HEK293T (cell line): Measurements from ENCODE around the gene ZDHHC17.
A peak's percentile ranks its signal among the peaks of the same experiment; 100 is the strongest.

ENCODE experiments used
- CTCF ChIA-PET: fragments of 350-600 bp; formaldehyde crosslinking; extraction: SDS; loops from one replicate; lab custom pipeline; 2021; ENCODE audit warnings: antibody characterized with exemption, inconsistent platforms; lab: Yijun Ruan, JAX
- POLR2A ChIA-PET: fragments of 350-600 bp; formaldehyde crosslinking; extraction: SDS; loops from one replicate; lab custom pipeline; 2020; ENCODE audit warnings: antibody characterized with exemption, inconsistent platforms; lab: Yijun Ruan, JAX
- DNase-seq: peaks from one replicate; pipeline ENCODE4 v3.0.0; 2012; ENCODE audit warnings: mixed read lengths; ENCODE audit errors: extremely low spot score
- ARNT ChIP-seq: fragments of 450-650 bp; IDR thresholded peaks from 2 replicates; pipeline ENCODE4 v1.6.1; 2017; ENCODE audit warnings: mild to moderate bottlenecking
- BHLHE40 ChIP-seq: fragments of 450-650 bp; IDR thresholded peaks from 2 replicates; pipeline ENCODE4 v1.6.1; 2016; ENCODE audit warnings: mild to moderate bottlenecking, moderate library complexity, borderline replicate concordance
- CTBP1 ChIP-seq: fragments of 450-650 bp; IDR thresholded peaks from 2 replicates; pipeline ENCODE4 v1.6.1; 2016; ENCODE audit warnings: borderline replicate concordance
- ELF4 ChIP-seq: fragments of 450-650 bp; IDR thresholded peaks from 2 replicates; pipeline ENCODE4 v1.6.1; 2017; ENCODE audit warnings: antibody characterized with exemption
- FOXA1 ChIP-seq: fragments of 450-650 bp; IDR thresholded peaks from 2 replicates; pipeline ENCODE4 v1.6.1; 2016; ENCODE audit warnings: mild to moderate bottlenecking
- FOXK2 ChIP-seq: fragments of 450-650 bp; IDR thresholded peaks from 2 replicates; pipeline ENCODE4 v1.6.1; 2016; ENCODE audit warnings: mild to moderate bottlenecking
- FOXM1 ChIP-seq: fragments of 450-650 bp; IDR thresholded peaks from 2 replicates; pipeline ENCODE4 v1.6.1; 2017; ENCODE audit warnings: mild to moderate bottlenecking, borderline replicate concordance
- HDGF ChIP-seq: fragments of 450-650 bp; IDR thresholded peaks from 2 replicates; pipeline ENCODE4 v1.6.1; 2017; ENCODE audit warnings: antibody characterized with exemption, borderline replicate concordance
- L3MBTL2 ChIP-seq: fragments of 450-650 bp; conservative IDR thresholded peaks from 2 replicates; pipeline ENCODE4 v1.6.1; 2016; ENCODE audit warnings: mild to moderate bottlenecking
- LEF1 ChIP-seq: fragments of 450-650 bp; IDR thresholded peaks from 2 replicates; pipeline ENCODE4 v1.6.1; 2017; ENCODE audit warnings: mild to moderate bottlenecking, borderline replicate concordance
- NFRKB ChIP-seq: fragments of 450-650 bp; IDR thresholded peaks from 2 replicates; pipeline ENCODE4 v1.6.1; 2016; ENCODE audit warnings: mild to moderate bottlenecking, moderate library complexity
- PKNOX1 ChIP-seq: fragments of 450-650 bp; IDR thresholded peaks from 2 replicates; pipeline ENCODE4 v1.6.1; 2016
- SP1 ChIP-seq: fragments of 450-650 bp; IDR thresholded peaks from 2 replicates; pipeline ENCODE4 v1.6.1; 2017
- SUZ12 ChIP-seq: fragments of 450-650 bp; IDR thresholded peaks from 2 replicates; pipeline ENCODE4 v1.6.1; 2016; ENCODE audit warnings: mild to moderate bottlenecking
- TARDBP ChIP-seq: fragments of 450-650 bp; IDR thresholded peaks from 2 replicates; pipeline ENCODE4 v1.6.1; 2016
- ZNF384 ChIP-seq: fragments of 450-650 bp; IDR thresholded peaks from 2 replicates; pipeline ENCODE4 v1.6.1; 2016

Gene ZDHHC17

GRCh38 chr12:76787689-76788088 lies 23.8 kb downstream of the ZDHHC17 start:
- POLR2A ChIA-PET = no interaction called here
- CTCF ChIA-PET = no interaction called here
- no peak for DNase-seq
- TF ChIP-seq CTBP1 (no peak), HDGF (no peak), FOXA1 (no peak), TARDBP (no peak), ELF4 (no peak), NFRKB (no peak), BHLHE40 (no peak), PKNOX1 (no peak), FOXK2 (no peak), FOXM1 (no peak), L3MBTL2 (no peak), LEF1 (no peak), ZNF384 (no peak), SUZ12 (no peak)

GRCh38 chr12:76789335-76790050 lies 25.6 kb downstream of the ZDHHC17 start:
- TF ChIP-seq FOXK2 (no peak), LEF1 (no peak), HDGF (no peak), TARDBP (no peak)
- CTCF ChIA-PET = interaction anchor here (0.6 to 1.6 kb wide), 2 partner anchors 159 to 168 kb away, joined by 3 to 9 read pairs; no protein-coding TSS in a partner anchor
- POLR2A ChIA-PET = interaction anchor here (1.2 to 1.6 kb wide), 2 partner anchors 26 to 159 kb away, joined by 3 to 7 read pairs; partner anchors contain the start of gene ZDHHC17
- no peak for DNase-seq

GRCh38 chr12:76790564-76791552 lies 26.9 kb downstream of the ZDHHC17 start:
- TF ChIP-seq FOXA1 = no peak
- peak; percentile 73 for TF ChIP-seq PKNOX1
- POLR2A ChIA-PET = interaction anchor here (1.2 to 1.6 kb wide), 2 partner anchors 27 to 160 kb away, joined by 3 to 7 read pairs; partner anchors contain the start of gene ZDHHC17
- peak; percentile 38 for DNase-seq
- CTCF ChIA-PET = interaction anchor here (0.6 to 1.6 kb wide), 4 partner anchors 12 to 220 kb away, joined by 4 to 9 read pairs (median 5); no protein-coding TSS in a partner anchor

GRCh38 chr12:76792828-76793227 lies 28.9 kb downstream of the ZDHHC17 start:
- DNase-seq = no peak
- CTCF ChIA-PET = interaction anchor here (1.0 to 2.0 kb wide), 3 partner anchors 28 to 218 kb away, joined by 3 to 8 read pairs (median 3); no protein-coding TSS in a partner anchor
- POLR2A ChIA-PET = no interaction called here
- TF ChIP-seq HDGF (no peak), FOXM1 (no peak), CTBP1 (no peak), SP1 (no peak), NFRKB (no peak)

- no peak for DNase-seq
- POLR2A ChIA-PET = no interaction called here
- CTCF ChIA-PET = interaction anchor here (1.2 kb wide), 1 partner anchor 22 kb away, joined by 3 read pairs; no protein-coding TSS in a partner anchor
- TF ChIP-seq SP1 = no peak
- no peak for TF ChIP-seq FOXA1
- TF ChIP-seq ARNT = no peak
- no peak for TF ChIP-seq PKNOX1
- TF ChIP-seq FOXM1 = no peak
- no peak for TF ChIP-seq SUZ12
- no peak for TF ChIP-seq HDGF
- no peak for TF ChIP-seq FOXK2
- no peak for TF ChIP-seq TARDBP
Measured at GRCh38 chr12:76798864-76799263, 34.9 kb downstream of the ZDHHC17 start.

GRCh38 chr12:76799362-76799761 lies 35.4 kb downstream of the ZDHHC17 start:
- no peak for TF ChIP-seq ARNT
- TF ChIP-seq FOXA1 = no peak
- TF ChIP-seq NFRKB = no peak
- no peak for TF ChIP-seq LEF1
- TF ChIP-seq CTBP1 = no peak
- no peak for TF ChIP-seq FOXK2
- no peak for TF ChIP-seq PKNOX1
- DNase-seq = no peak
- ChIA-PET CTCF (interaction anchor here (1.2 kb wide), 1 partner anchor 21 kb away, joined by 3 read pairs; no protein-coding TSS in a partner anchor), POLR2A (no interaction called here)
